ENCODE measurements around the gene NRGN.

The NRGN gene

DNA sequence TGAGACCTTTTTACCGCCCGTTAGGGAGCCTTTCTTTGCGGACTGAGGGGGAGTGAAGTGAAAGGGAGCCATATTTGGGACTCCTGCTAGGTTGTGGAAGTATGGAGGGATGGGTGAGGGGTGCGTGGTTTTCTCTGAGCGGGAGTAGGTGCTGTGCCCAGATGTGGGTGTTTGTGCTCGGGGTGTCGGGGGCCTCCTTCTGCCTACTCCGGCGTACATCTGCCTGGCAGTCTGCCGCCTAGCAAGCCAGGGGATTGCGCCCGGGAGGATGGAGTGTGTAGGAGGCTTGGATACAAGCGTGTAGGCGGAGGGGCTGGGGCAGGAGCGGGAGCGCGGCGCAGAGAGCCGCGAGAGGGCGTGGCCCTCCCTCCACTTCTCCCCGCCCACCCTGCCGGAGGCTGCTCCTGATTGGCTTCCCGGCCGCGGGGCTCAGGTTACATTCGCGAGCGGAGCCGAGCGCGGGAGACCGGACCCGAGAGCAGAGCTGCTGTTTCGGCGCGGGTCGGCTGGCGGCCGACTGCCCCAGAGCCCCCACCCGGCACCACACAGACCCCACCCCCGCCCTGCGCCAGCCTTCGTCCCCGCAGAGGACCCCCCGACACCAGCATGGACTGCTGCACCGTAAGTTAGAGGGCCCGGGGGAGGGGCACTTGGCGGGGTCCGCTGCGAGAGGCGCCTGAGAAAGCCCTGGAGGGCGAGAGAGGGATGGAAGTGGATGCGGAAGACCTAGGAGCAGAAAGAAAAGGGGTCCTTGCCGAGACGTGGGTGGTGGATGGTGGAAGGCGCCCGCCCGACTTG, at the start of gene NRGN:
NRGN (plus strand) TSS at position 464 of the 798 bp plus-strand sequence; CDS start at position 607, 143 bp downstream.
- ChIA-PET CTCF (interaction anchor here (1.0 to 3.0 kb wide), 7 partner anchors 9 to 70 kb away, joined by 3 to 15 read pairs (median 5); no protein-coding TSS in a partner anchor), POLR2A (no interaction called here)
- H3K4me3 ChIP-seq (ENCODE audit: low read depth, low read length) = peak within 1 kb of the TSS; percentile 60
- no peak for DNase-seq (ENCODE audit: low read depth, low spot score)
- TF ChIP-seq, protein P1, sequence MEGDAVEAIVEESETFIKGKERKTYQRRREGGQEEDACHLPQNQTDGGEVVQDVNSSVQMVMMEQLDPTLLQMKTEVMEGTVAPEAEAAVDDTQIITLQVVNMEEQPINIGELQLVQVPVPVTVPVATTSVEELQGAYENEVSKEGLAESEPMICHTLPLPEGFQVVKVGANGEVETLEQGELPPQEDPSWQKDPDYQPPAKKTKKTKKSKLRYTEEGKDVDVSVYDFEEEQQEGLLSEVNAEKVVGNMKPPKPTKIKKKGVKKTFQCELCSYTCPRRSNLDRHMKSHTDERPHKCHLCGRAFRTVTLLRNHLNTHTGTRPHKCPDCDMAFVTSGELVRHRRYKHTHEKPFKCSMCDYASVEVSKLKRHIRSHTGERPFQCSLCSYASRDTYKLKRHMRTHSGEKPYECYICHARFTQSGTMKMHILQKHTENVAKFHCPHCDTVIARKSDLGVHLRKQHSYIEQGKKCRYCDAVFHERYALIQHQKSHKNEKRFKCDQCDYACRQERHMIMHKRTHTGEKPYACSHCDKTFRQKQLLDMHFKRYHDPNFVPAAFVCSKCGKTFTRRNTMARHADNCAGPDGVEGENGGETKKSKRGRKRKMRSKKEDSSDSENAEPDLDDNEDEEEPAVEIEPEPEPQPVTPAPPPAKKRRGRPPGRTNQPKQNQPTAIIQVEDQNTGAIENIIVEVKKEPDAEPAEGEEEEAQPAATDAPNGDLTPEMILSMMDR (IDR thresholded peaks at IDR 0.05; ENCODE audit: insufficient read depth, low read length, missing control alignments) = no peak

DNA sequence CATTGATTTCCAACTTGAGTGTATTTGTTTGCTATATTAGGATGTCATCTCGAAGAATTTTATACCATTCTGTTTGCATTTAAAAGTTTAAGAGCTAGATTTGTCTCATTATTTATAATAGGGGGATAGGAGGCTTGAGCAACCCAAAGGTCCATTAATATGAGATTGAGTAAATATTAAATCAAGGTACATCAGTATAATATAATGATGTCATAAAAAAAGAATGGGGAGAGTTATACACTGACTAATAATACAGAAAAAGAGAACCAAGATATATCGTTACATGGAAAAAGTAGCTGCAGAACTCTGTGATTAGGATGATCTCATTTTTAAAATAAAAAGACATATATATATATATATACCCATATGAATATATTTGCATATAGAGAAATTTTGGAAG, 46.6 kb upstream of the NRGN start:
- DNase-seq (ENCODE audit: low read depth, low spot score) = no peak
- ChIA-PET CTCF (interaction anchor here (0.9 to 1.7 kb wide), 3 partner anchors 16 to 101 kb away, joined by 3 to 7 read pairs (median 3); no protein-coding TSS in a partner anchor), POLR2A (no interaction called here)
- H3K4me3 ChIP-seq (ENCODE audit: low read depth, low read length) = no peak overlapping the region
- TF ChIP-seq, protein P1 (IDR thresholded peaks at IDR 0.05; ENCODE audit: insufficient read depth, low read length, missing control alignments) = no peak

DNA sequence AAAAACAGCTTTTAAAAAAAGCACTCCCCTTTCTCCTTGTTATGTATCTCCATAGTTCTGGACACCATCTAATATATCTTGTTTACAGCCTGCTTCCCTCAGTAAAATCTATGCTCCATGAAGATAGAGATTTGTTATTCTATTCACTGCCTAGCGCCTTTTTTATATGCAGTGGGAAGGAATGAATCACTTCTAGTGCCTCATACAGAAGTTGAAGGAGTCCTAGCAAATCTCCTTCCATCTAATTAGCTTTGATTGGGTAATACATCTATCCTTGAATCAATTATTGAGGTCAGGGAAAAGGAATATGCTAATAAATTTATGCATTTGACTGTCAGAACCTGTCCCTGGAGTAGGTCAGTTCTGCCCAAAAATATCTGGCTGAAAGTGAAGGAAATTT, 40.2 kb upstream of the NRGN start:
- no peak overlapping the region for H3K4me3 ChIP-seq (ENCODE audit: low read depth, low read length)
- no peak for DNase-seq (ENCODE audit: low read depth, low spot score)
- ChIA-PET CTCF (no interaction called here), POLR2A (interaction anchor here (0.5 kb wide), 1 partner anchor 25 kb away, joined by 3 read pairs; no protein-coding TSS in a partner anchor)
- TF ChIP-seq, protein P1 (IDR thresholded peaks at IDR 0.05; ENCODE audit: insufficient read depth, low read length, missing control alignments) = no peak

DNA sequence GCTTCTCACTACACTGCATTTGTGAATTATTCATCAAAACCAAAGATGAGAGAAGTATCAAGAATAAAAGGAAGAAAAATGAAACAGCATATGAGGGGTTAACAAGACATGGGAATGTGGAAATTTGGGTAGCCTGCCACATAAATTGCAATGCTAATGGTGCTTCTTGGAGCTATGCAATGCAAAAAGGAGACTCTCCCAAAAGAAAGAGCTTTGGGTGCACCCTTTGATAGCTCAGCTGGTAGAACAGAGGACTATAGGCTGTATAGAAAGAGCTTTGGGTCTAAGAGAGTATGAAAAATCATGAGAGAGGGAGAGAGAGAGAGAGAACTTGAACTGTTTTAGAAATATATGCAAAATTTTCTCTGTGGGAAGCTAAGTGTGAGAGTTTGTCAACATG, 39.7 kb upstream of the NRGN start:
- CTCF ChIA-PET = interaction anchor here (1.0 kb wide), 1 partner anchor 63 kb away, joined by 4 read pairs; no protein-coding TSS in a partner anchor

DNA sequence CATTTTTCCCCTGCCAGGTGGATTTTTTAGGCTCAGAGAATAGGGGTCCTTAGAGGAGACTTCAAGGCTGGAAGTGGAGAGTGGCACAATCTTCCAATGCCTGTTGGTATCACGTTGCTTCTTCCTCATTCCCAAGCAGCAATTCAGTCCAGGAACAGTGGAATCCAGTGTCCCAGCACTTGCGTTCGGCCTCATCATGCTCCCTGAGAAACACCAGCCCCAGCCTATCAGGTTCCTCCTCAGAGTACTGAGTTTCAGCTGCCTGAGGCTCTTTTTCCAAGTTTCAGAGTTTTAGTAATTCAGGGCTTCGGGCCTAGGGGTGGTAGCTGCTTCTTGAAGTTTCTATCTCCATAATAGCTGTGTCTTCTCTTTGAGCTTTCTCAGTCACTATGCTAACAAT, 31.9 kb upstream of the NRGN start:
- TF ChIP-seq, protein P1 (IDR thresholded peaks at IDR 0.05; ENCODE audit: insufficient read depth, low read length, missing control alignments) = no peak
- DNase-seq (ENCODE audit: low read depth, low spot score) = no peak
- CTCF ChIA-PET = interaction anchor here (0.9 kb wide), 1 partner anchor 169 kb away, joined by 3 read pairs; no protein-coding TSS in a partner anchor
- POLR2A ChIA-PET = no interaction called here
- H3K4me3 ChIP-seq (ENCODE audit: low read depth, low read length) = no peak overlapping the region

More for the DNA sequence above, 39.7 kb upstream of the NRGN start:
- no peak overlapping the region for H3K4me3 ChIP-seq (ENCODE audit: low read depth, low read length)
- POLR2A ChIA-PET = no interaction called here
- TF ChIP-seq, protein P1 (IDR thresholded peaks at IDR 0.05; ENCODE audit: insufficient read depth, low read length, missing control alignments) = no peak
- no peak for DNase-seq (ENCODE audit: low read depth, low spot score)

DNA sequence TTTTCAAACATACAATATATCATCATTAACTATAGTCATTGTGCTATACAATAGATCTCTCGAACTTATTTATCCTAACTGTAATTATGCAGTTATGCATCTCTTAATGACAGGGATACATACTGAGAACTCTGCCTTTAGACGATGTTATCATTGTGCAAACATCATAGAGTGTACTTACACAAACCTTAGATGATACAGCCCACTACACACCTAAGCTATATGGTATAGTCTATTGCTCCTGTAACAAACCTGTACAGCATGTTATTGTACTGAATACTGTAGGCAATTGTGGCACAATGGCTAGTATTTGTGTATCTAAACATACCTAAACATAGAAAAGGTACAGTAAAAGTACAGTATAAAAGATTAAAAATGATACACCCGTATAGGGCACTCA, 27.4 kb upstream of the NRGN start:
- ChIA-PET CTCF (no interaction called here), POLR2A (no interaction called here)
- TF ChIP-seq, protein P1 (IDR thresholded peaks at IDR 0.05; ENCODE audit: insufficient read depth, low read length, missing control alignments) = no peak
- H3K4me3 ChIP-seq (ENCODE audit: low read depth, low read length) = no peak overlapping the region
- DNase-seq (ENCODE audit: low read depth, low spot score) = no peak

Measured in AG04449 (cell line).